ENCODE measurements around the gene ACSM3. TPM values are rescaled to one million over a fixed set of nuclear protein-coding genes. Genes with fewer than 3 reads are reported as not detected.

Gene ACSM3
- total RNA-seq, 4 donors from 2014 or later, result 0.20 to 0.49 TPM; not detected in 2

- Histone ChIP-seq H3K27me3 (no peaks in the 10 kb centered on the region), H3K4me1 (peaks cover 6 to 8% of the 10 kb centered on the region in 2 donors), H3K4me3 (no peak overlapping the region), H3K27ac (no peak overlapping the region), H3K36me3 (no peaks in the 10 kb centered on the region), H3K9me3 (no peaks in the 10 kb centered on the region)
- in situ Hi-C loops (cut with MboI; ENCODE audit: low sequenced_read_pairs in 4 of 4), result no loop called here
- no peak for ATAC-seq
- intact Hi-C loops (cut with DNase I; ENCODE audit: low total_unique reads), result loop anchor here (5.0 kb wide), 1 partner anchor 157 kb away; the partner anchor contains the start of genes DCUN1D3 and LYRM1
- DNase-seq, result no peak
- TF ChIP-seq POLR2A (IDR thresholded peaks at IDR 0.05), result no peak
- TF ChIP-seq CTCF (IDR thresholded peaks at IDR 0.05 in 4 of 5, conservative IDR thresholded peaks at IDR 0.05 in 1 of 5), result no peak
These were observed 18.8 kb upstream of the ACSM3 start for GRCh38 chr16:20744922-20745440.

GRCh38 chr16:20746461-20746860 is 17.4 kb upstream of the ACSM3 start:
- intact Hi-C loops (cut with DNase I; ENCODE audit: low total_unique reads), result no loop called here
- DNase-seq, result no peak
- H3K27ac ChIP-seq, result no peak overlapping the region

GRCh38 chr16:20747030-20747816 is 16.6 kb upstream of the ACSM3 start:
- Histone ChIP-seq H3K4me3 (no peak overlapping the region), H3K27me3 (no peaks in the 10 kb centered on the region), H3K27ac (no peak overlapping the region), H3K9me3 (no peaks in the 10 kb centered on the region), H3K4me1 (no peaks in the 10 kb centered on the region), H3K36me3 (no peaks in the 10 kb centered on the region)
- in situ Hi-C loops (cut with MboI; ENCODE audit: low sequenced_read_pairs in 4 of 4) (no loop called here), intact Hi-C loops (cut with DNase I; ENCODE audit: low total_unique reads) (no loop called here)
- TF ChIP-seq POLR2A (IDR thresholded peaks at IDR 0.05) (no peak), CTCF (IDR thresholded peaks at IDR 0.05 in 4 of 5, conservative IDR thresholded peaks at IDR 0.05 in 1 of 5) (no peak)
- no peak for DNase-seq
- ATAC-seq, result no peak

More at GRCh38 chr16:20746461-20746860, 17.4 kb upstream of the ACSM3 start:
- TF ChIP-seq CTCF (IDR thresholded peaks at IDR 0.05 in 4 of 5, conservative IDR thresholded peaks at IDR 0.05 in 1 of 5) (no peak), POLR2A (IDR thresholded peaks at IDR 0.05) (no peak)
- H3K36me3 ChIP-seq, result no peaks in the 10 kb centered on the region
- H3K9me3 ChIP-seq, result no peaks in the 10 kb centered on the region
- no peaks in the 10 kb centered on the region for H3K27me3 ChIP-seq
- no peak for ATAC-seq
- in situ Hi-C loops (cut with MboI; ENCODE audit: low sequenced_read_pairs in 4 of 4), result no loop called here
- no peaks in the 10 kb centered on the region for H3K4me1 ChIP-seq
- no peak overlapping the region for H3K4me3 ChIP-seq

GRCh38 chr16:20749474-20749873 is 14.3 kb upstream of the ACSM3 start:
- Histone ChIP-seq H3K27me3 (no peaks in the 10 kb centered on the region), H3K4me3 (no peak overlapping the region), H3K4me1 (no peaks in the 10 kb centered on the region), H3K9me3 (no peaks in the 10 kb centered on the region), H3K36me3 (no peaks in the 10 kb centered on the region), H3K27ac (no peak overlapping the region)
- intact Hi-C loops (cut with DNase I; ENCODE audit: low total_unique reads), result no loop called here
- DNase-seq (no peak), ATAC-seq (no peak)
- in situ Hi-C loops (cut with MboI; ENCODE audit: low sequenced_read_pairs in 4 of 4), result no loop called here
- TF ChIP-seq POLR2A (IDR thresholded peaks at IDR 0.05) (no peak), CTCF (IDR thresholded peaks at IDR 0.05 in 4 of 5, conservative IDR thresholded peaks at IDR 0.05 in 1 of 5) (no peak)
